IPS-NIHi11 (cell line): Measurements from ENCODE around the gene TMEM218.
A peak's percentile ranks its signal among the peaks of the same experiment; 100 is the strongest.
"Not testable (repeated sequence)": the region's sequence is repeated elsewhere in the genome, so short reads cannot be mapped to it uniquely, and the experiment has no call there.

ENCODE experiments used
- DNase-seq: peaks from one replicate; pipeline ENCODE4 v3.0.0; 2012; ENCODE audit warnings: mixed read lengths, low spot score

Gene TMEM218

DNA sequence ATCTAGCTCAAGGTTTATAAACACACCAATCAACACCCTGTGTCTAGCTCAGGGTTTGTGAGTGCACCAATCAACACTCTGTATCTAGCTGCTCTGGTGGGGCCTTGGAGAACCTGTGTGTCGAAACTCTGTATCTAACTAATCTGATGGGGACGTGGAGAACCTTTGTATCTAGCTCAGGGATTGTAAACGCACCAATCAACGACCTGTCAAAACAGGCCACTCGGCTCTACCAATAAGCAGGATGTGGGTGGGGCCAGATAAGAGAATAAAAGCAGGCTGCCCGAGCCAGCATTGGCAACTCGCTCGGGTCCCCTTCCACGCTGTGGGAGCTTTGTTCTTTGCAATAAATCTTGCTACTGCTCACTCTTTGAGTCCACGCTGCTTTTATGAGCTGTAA lies 21.3 kb downstream of the TMEM218 start:
- DNase-seq: not testable (repeated sequence)

DNA sequence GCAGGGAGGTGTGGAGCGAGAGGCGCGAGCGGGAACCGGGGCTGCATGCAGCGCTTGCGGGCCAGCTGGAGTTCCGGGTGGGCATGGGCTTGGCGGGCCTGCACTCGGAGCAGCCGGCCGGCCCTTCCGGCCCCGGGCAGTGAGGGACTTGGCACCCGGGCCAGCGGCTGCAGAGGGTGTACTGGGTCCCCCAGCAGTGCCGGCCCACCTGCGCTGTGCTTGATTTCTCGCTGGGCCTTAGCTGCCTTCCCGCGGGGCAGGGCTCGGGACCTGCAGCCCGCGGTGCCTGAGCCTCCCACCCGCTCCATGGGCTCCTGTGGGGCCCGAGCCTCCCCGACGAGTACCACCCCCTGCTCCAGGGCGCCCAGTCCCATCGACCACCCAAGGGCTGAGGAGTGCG lies 21.9 kb downstream of the TMEM218 start:
- not testable (repeated sequence) for DNase-seq

DNA sequence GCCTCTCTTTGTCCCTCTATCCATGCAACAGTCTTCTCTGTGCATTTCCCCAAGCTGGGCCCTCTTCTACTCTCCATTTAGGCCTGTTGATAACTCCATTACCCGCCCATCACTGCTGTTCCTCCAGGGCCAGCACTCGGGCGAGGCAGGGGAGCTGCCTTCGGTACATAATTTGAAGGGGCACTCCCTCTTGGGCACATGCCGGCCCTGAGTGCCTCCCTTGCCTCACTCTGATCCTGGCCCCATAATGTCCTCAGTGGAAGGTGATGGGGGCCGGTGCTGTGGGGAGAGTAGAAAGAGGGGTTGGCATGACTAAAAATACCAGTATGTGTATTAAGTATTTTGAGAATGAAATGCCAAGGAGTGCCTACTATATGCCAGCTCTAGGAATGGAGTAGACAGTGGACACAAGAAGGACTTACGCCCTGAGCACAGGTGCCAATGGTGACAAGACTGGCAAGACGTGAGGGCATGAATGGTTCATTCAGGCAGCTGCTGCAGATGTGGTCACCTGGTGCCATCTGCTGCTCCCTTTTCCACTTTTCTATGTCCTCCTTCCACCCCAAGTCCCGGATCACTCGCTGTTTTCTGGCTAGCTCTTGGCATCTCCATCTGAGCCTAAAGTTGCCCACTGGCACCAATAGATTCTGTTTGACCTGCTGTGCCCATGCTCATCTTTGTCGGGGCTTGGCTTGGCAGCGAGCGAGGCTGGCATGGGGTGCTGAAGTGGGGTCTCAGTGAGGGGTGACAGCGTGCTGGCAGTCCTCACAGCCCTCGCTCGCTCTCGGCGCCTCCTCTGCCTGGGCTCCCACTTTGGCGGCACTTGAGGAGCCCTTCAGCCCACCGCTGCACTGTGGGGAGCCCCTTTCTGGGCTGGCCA lies 22.6 kb downstream of the TMEM218 start:
- DNase-seq: no peak

DNA sequence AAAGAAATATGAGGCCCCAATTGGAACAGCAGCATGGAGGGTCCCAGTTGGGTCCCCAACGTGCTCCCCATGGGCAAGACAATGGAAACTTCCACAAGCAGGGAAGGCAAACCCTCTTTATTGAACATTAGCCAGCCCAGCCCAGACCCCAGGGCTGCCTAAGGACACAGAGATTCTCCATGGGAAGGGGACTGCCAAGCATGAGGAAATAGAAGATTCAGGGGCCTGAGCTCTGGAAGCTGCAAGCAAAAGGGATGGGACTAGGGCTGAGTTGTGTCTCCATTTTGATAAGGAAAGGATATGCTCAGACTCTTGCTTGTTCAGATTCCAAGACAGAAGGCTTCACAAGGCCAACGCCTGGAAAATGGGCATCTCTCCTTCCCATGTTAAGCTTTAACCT lies 23.3 kb downstream of the TMEM218 start:
- DNase-seq: no peak

DNA sequence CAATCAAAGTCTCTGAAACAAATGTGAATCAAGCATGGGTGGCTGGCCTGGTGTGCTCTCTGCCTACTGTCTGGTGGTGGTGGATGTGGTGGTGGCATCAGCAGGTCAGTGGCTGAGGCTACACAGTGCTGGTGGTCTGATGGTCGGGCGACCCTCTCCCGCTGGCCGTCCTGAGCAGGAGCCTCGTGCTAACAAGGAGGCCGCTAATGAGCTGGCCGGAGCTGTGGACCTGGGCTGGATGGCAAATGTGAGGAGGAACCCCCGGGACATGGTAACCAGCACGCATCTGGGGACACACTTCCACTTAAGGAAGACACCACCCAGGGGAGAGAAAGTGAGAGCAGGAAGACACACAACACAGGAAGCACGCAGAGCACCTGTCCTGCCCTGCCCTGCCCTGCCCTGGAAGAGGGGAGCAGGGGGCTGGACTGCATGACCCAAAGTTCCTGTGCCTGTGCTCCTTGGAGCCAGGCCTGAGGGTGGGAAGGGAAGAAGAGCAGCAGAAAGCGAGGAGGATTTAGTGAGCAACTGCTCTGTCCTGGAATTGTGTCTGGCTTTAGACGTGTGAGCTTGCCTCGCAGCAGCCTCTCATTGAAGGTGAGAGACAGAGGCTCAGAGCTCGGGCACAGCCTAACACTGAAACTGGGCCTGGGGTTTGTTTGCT lies 24.7 kb downstream of the TMEM218 start:
- DNase-seq: no peak

DNA sequence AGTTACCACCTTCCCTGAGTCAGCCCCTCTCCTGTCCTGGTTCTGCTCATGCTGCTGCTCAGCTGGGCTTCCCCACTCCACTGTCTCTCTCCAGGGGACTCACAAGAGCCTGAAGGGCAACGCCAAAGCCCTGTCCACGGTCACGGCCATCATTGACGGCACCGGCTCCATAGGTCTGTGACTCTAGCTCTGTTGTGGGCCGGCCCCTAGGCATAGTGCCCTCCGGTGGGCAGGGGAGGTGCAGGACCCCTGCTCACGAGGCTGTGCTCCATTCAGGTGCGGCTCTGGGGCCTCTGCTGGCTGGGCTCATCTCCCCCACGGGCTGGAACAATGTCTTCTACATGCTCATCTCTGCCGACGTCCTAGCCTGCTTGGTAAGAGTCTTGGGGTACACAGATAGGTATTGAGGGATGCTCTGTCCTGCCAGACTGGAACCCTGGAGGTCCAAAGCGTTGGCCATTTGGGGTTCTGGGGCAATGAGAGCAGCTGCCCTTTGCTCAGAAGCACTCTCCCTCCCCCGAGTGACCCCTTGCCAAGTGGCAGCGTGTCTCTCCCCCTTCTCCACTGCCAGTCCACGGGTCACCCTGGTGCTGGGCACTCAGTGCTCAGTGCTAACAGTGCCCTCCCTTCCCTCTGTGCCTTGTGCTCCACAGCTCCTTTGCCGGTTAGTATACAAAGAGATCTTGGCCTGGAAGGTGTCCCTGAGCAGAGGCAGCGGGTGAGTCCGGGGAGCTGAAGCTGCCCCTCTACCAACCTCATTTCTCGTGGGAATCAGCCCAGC lies 25.9 kb downstream of the TMEM218 start:
- peak; percentile 63 for DNase-seq

DNA sequence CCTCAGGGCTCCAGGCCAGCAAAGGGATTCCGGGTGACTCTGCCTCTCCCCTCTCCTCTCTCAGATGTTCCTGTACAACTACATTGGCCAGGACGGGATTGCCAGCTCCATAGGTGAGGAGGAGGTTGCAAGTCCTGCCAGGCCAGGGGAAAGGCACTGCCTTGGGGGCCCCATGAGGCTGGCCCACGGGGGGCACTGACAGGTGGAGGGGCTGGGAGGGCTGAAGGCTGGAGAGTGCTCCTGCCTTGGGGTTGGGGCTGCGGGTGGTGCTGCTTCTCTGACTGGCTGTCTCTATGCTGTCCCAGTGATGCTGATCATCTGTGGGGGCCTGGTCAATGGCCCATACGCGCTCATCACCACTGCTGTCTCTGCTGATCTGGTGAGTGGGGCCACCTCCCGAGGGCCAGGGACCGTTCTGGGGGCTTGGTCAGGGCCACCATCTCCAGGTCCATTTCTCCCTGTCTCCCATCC lies 26.6 kb downstream of the TMEM218 start:
- DNase-seq: no peak

DNA sequence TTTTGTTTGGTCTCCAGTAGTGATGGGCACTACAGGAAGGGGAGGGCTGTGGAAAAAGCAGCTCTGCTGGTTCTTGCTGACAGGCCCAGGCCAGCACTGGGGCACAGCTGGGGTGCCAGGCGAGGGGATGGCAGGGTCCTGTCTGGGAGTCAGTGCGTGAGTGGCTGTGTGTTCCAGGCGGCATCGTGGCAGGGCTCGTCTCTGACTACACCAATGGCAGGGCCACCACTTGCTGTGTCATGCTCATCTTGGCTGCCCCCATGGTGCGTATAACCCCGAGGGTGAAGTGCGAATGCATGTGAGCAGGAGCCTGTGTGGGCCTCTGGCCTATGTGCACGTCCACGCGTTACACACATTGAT lies 27.4 kb downstream of the TMEM218 start:
- no peak for DNase-seq

DNA sequence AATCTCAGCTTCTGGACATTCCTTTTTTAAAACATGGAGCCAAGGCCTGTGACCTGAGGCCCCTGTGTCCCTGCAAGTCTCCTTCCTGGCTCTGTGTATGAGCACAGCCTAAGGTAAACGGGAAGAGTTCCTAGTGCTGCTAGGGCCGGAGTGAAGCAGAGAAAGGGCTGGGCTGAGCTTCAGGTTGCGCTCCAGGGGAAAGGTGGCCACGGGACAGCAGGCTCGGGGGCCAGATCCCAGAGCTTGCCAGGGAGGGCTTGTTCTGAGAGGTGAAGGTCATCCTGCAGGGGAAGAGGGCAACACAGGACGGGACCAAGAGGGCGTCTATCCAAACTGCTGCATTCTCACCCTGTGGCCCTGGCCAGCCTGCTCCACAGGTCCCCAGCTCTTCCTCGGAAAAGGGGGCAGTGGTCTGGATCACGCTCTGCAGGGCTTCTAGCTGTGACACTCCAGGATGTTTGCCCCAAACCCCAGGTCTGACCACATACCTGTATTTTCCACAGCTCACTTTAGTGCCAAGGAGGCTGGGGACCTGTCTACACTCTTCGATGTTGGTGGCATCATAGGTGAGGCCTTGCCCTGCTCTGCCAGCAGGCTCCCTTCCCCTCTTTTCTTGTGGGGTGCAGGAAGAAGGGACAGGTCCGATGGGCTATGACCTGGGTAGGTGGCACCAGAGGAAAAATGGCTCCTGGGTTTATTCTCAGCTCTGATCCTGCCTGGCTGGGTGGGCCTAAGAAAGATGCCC lies 27.9 kb downstream of the TMEM218 start:
- DNase-seq: no peak

DNA sequence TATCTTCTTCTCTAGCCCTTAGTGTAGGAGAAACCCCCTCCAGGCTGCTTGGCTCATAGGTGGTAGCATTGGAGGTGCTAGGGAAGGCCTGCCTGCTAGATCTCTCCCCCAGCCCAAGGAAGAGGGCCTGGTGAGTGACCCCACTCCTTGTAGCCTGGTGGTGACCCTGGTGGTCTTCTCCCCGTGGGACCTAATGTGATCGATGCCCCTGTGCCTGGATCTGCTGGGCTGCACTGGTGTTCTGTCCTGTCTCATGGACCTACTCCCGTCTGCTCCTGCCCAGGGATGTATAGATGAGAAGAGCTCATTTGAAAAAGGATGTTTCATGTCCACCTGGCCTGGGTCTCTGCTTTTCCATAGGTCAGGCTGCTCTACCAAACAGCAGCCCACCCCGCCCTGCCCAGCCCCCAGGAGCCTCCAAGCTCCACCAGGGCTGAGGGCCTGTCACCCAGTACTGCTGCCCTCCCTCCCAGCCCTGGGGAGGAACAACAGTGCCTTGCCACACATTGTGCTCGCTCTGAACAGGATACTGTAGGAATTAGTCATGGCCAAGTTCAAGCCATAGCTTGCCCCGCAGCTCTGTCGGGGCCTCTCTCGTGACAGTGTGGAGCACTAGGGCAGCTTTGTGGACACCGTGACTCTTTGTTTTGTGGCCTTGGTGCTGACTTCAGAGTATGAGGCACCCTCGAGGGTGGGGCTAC lies 28.7 kb downstream of the TMEM218 start:
- no peak for DNase-seq

DNA sequence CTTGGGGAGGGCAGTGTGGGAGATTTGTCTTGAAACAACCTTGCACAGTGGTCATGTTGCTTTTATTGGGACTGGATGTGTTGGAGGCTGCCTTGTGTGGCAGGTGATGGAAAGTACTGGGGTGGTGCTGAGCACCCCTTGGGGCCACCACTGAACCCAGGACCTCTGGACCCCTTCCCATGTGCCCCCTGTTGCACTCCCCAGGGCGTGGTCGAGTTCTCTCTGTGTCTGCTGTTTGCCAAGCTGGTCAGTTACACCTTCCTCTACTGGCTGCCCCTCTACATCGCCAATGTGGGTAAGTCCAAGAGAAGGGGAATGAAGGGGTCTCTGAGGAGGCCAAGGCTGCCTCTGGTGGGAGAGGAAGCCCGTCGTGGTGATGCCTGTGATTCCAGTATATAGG lies 29.4 kb downstream of the TMEM218 start:
- no peak for DNase-seq

DNA sequence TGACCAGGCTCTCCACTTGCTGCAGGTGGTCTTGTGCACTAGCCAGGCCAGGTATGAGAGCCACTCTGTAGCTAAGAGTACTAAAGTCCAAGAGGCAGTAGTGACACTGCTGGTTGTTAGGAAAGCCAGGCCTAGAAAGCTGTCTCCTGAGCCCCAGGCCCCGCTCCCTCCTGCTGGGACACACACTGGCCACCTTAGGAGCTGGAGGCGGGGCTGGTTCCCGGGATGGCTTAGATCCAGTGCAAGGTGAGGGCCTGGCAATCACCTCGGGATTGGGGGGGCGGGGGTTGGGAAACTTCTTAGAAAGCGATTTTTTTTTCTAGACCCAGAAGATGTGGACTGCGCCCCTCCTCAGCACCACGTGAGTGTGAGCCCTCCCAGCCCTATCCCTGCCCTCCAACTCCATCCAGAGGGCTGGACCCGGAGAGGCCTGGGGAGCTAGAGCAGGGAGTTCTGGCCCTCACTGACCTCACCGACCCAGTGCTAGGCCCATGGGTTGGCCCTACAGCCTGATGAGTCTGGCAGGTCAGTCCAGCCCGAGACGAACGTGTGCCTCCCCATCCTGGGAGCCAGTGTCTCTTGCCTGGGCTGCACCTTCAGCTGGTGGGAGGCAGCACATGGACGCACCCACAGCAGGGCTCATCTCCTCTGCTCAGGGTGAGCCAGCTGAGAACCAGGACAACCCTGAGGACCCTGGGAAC lies 30.2 kb downstream of the TMEM218 start:
- DNase-seq: no peak

DNA sequence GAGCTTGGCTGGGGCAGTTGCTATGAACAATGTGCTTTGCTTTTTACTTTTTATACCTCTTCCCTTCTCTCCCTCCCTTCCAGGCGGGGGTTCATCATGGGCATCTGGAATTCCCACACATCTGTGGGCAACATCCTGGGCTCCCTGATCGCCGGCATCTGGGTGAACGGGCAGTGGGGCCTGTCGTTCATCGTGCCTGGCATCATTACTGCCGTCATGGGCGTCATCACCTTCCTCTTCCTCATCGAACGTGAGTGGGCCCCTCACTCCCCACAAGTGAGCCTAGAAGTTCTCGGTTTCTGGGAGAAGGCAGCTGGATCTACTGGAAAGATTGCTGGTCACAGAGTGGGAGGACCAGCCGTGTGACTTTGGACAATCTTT lies 30.9 kb downstream of the TMEM218 start:
- DNase-seq: no peak

DNA sequence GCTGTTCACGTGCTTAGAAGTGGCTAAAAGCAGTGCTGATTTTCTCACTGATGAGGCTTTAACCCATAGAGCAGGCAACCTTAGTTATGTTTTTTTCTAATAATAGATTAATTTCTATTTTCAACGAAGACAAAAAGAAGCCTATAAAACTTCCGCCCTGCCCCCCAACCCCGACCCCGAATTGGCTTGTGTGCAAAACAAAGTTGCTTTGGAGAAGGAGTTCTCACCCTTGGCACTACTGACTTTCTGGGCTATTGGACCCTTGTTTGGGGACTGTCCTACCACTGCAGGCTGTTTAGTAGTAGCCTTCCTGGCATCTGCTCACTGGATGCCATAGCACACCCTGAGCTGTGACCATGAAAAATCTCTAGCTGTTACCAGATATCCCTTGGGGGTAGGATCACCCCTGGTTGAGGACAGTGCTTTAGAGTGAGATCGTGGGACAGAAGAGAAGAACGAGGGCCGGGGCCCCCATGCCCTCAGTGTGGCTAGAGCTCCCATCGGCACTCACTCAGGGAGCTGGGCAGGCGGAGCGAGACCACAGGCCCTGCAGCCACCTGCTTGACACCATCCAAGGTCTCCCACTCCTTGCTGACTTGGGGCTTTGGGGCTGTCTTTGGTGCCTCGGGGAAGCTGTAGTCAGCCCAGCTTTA lies 31.4 kb downstream of the TMEM218 start:
- DNase-seq: no peak

DNA sequence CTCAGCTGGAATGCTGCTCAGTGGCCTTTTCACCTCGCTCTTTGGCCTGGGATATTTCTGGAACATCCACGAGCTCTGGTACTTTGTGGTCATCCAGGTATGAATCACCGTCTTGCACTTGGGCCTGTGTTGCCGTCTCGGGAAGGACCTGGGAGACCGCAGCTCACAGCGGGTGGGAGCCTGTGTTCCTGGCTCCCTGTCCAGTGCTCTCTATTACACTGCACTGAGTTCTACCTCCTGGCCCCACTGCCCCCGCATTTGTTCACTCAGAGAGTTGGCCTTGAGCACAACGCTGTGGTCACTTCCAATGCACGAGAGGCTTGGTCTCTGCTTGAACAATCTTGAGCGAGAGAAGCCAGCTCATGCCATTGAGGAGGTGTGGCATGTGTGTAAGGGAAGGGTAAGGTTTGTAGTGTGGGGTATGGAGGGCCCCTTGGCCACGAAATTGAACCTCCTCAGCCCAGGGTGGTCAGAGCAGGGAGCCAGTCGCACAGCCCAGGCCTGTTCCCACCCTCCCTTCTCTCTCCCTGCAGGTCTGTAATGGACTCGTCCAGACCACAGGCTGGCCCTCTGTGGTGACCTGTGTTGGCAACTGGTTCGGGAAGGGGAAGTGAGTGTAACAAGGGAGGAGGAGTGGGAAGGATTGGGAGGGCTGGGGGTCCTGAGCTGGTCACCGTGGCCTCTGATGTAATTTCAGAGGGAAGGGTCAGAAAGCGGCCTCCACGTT lies 32.1 kb downstream of the TMEM218 start:
- DNase-seq: no peak

DNA sequence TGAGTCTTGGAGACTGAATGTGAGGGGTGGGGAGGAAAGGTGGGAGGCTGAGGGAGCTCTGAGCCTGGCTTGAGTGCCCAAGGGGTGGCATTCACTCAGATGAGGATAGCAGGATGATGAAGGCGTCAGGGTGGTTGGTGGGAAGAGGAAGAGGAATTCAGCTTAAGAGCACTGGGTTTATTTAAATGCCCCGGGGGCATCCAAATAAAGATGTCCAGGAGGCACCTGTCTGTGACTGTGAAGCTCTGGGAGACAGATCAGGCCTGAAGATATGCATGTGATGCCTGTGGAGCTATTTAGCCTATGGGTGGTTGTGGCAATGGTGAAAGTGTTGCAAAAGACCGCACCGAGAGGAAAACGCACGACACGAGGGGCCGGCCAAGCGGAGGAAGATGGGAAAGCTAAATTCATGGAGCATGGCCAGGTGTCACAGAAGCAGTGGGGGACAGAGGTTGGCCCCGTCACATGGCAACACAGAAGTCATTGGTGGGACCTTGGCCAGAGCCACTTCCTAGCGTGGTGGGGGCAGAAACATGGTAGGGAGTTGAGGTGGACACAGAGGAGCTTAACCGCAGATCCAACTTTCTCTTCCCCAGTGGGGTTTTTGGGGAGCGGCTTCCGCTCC lies 32.8 kb downstream of the TMEM218 start:
- DNase-seq: no peak

DNA sequence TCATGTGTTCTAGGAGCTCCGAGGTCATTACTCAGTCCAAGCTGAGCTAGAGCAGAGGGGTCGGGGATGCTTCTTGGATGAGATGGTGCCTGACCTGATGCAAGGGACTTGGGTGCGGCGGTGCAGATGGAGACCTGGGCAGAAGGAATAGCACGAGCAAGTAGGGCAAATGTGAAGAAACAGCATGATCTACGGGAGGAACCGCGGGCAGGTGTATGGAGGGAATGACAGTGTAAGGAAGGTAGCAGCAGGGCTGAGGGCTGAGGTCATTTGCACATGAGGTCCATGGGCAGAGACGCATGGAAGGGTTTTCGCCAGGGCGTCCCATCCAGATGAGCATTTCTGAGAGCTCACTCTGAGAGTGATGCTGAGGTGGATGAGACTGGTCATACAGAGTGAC lies 33.4 kb downstream of the TMEM218 start:
- no peak for DNase-seq

DNA sequence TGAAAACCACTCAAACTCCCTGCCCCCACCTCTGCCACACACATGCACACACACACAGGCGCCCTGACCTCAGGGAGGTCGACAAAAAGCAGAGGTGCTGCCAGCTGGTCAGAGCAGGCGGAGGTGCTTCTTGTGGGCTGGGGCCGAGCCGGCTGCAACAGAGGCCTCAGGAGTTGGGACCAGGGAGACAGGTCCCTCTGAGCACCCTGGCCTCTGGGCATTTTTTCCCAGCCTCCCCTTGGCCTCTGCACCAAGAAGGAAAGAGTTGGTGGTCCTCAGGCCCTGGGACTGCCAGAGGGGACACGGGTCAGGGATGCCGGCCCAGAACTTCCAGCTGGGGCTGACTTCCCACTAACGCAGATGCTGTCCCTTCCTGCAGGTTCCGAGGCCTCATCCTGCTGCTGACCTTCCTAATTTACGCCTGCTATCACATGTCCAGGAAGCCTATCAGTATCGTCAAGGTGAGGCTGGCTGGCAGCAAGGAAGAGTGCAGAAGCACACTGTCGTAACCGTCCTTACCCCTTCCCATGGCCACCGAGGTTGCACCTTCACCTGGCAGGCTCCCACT lies 35.0 kb downstream of the TMEM218 start:
- no peak for DNase-seq

DNA sequence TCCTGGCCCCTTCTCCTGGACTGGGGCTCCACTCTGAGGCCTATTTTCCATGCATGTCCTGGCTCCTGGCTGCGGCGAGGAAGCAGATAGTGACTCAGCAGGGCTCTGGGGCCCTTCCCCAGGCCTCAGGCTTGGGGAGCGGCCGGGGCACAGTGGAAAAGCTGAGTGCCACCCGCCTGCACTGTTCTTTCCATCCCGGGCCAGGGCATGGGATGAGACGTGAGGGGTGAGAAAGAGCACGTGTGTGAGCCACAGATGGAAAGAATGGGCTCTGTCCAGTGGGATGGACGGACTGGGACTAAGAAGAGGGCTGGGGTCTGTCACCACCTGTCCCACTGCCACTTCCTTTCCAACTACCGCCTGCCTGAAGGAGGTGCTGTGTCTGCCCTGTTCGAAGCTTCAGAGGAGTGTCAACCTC lies 35.5 kb downstream of the TMEM218 start:
- no peak for DNase-seq
